DND-41 (cell line): ENCODE measurements around the gene BOD1L2.

Experiments
- EZH2 ChIP-seq: IDR thresholded peaks from 3 replicates; pipeline ENCODE4 v1.6.1; 2012; ENCODE audit warnings: borderline replicate concordance, low read depth, mild to moderate bottlenecking, moderate library complexity, low read length, inconsistent platforms; ENCODE audit not compliant: severe bottlenecking
- TF ChIP-seq, protein P1 (sequence below): IDR thresholded peaks from 2 replicates; pipeline ENCODE4 v1.5.1; 2012; ENCODE audit warnings: borderline replicate concordance, low read length, moderate library complexity, mild to moderate bottlenecking; ENCODE audit not compliant: poor library complexity, severe bottlenecking; ENCODE audit errors: extremely low read depth

GRCh38 chr18:57175532-57175931 lies 28.6 kb downstream of the BOD1L2 start:
- TF ChIP-seq EZH2, result no peak
- TF ChIP-seq, protein P1, sequence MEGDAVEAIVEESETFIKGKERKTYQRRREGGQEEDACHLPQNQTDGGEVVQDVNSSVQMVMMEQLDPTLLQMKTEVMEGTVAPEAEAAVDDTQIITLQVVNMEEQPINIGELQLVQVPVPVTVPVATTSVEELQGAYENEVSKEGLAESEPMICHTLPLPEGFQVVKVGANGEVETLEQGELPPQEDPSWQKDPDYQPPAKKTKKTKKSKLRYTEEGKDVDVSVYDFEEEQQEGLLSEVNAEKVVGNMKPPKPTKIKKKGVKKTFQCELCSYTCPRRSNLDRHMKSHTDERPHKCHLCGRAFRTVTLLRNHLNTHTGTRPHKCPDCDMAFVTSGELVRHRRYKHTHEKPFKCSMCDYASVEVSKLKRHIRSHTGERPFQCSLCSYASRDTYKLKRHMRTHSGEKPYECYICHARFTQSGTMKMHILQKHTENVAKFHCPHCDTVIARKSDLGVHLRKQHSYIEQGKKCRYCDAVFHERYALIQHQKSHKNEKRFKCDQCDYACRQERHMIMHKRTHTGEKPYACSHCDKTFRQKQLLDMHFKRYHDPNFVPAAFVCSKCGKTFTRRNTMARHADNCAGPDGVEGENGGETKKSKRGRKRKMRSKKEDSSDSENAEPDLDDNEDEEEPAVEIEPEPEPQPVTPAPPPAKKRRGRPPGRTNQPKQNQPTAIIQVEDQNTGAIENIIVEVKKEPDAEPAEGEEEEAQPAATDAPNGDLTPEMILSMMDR, result no peak
